ENCODE results near the gene BATF. TPM values are rescaled to one million over a fixed set of nuclear protein-coding genes. Genes with fewer than 3 reads are reported as not detected.

The BATF gene
- total RNA-seq, 1 donor from 2014 or later, result 0.93 TPM

DNA sequence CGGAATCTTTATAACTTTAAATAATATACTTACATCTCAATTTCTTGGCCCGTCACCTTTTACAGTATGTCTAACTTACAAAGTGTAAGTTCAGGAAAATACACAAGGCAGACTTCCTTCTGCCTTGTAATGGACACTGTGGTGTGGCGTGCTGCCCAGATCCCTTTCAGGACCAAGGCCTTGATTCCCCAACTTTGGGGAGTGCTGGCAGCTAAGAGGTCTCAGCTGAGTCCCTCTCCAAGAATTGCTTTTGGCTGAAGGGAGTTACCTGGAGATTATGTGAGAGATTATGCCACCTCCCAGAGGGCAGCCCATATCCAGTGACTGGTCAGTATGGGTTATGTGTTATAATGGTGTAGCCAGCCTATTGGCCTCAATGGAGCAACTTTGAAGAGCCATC, 21.2 kb upstream of the BATF start:
- TF ChIP-seq, protein P1, sequence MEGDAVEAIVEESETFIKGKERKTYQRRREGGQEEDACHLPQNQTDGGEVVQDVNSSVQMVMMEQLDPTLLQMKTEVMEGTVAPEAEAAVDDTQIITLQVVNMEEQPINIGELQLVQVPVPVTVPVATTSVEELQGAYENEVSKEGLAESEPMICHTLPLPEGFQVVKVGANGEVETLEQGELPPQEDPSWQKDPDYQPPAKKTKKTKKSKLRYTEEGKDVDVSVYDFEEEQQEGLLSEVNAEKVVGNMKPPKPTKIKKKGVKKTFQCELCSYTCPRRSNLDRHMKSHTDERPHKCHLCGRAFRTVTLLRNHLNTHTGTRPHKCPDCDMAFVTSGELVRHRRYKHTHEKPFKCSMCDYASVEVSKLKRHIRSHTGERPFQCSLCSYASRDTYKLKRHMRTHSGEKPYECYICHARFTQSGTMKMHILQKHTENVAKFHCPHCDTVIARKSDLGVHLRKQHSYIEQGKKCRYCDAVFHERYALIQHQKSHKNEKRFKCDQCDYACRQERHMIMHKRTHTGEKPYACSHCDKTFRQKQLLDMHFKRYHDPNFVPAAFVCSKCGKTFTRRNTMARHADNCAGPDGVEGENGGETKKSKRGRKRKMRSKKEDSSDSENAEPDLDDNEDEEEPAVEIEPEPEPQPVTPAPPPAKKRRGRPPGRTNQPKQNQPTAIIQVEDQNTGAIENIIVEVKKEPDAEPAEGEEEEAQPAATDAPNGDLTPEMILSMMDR (IDR thresholded peaks at IDR 0.05; ENCODE audit: borderline replicate concordance), result no peak
- DNase-seq, result no peak
- intact Hi-C loops (cut with micrococcal nuclease), result no loop called here

DNA sequence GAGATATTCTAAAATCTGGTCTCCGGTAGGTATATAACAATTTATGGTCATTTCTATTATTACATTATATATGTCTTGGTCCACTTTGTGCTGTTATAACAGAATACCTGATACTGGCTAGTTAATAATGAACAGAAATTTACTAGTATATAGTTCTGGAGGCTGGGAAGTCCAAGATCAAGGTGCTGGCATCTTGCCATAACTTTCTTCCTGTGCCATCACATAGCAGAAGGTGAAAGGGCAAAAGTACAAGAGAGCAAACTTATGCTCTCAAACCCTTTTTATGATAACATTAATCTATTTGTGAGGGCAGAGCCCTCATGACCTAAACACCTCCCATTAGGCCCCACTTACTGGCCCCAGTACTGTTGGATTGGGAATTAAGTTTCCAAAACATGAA, 17.9 kb upstream of the BATF start:
- no peaks in the 10 kb centered on the region for H3K27me3 ChIP-seq (ENCODE audit: low read depth)
- H3K36me3 ChIP-seq, result no peaks in the 10 kb centered on the region
- DNase-seq, result no peak
- TF ChIP-seq, protein P1 (IDR thresholded peaks at IDR 0.05; ENCODE audit: borderline replicate concordance), result no peak
- intact Hi-C loops (cut with micrococcal nuclease), result no loop called here
- peaks cover 17% of the 10 kb centered on the region for H3K9me3 ChIP-seq (replicated peaks)
- no peak overlapping the region for H3K4me3 ChIP-seq
- no peak overlapping the region for H3K27ac ChIP-seq (replicated peaks)
- H3K4me1 ChIP-seq, result no peaks in the 10 kb centered on the region

More for the DNA sequence above, 21.2 kb upstream of the BATF start:
- no peaks in the 10 kb centered on the region for H3K9me3 ChIP-seq (replicated peaks)
- H3K4me3 ChIP-seq, result no peak overlapping the region
- H3K4me1 ChIP-seq, result no peaks in the 10 kb centered on the region
- no peak overlapping the region for H3K27ac ChIP-seq (replicated peaks)
- no peaks in the 10 kb centered on the region for H3K27me3 ChIP-seq (ENCODE audit: low read depth)
- no peaks in the 10 kb centered on the region for H3K36me3 ChIP-seq

DNA sequence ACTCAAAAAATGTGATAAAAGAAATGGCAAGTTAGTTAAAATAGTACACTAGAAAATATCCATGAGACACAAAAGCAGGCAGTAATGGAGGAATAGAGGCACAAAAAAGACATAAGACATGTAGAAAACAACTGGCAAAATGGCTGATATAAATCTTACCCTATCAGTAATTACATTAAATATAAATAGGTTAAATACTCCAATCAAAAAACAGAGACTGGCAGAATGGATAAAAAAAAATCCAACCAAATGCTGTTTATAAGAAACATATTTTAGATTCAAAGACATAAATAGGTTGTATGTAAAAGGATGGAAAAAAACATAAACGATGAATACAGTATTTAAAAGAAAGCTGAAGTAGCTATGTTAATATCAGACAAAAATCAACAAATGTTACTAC, 15.3 kb upstream of the BATF start:
- intact Hi-C loops (cut with micrococcal nuclease), result no loop called here
- Histone ChIP-seq H3K27ac (replicated peaks) (no peak overlapping the region), H3K4me1 (no peaks in the 10 kb centered on the region), H3K27me3 (ENCODE audit: low read depth) (no peaks in the 10 kb centered on the region), H3K36me3 (no peaks in the 10 kb centered on the region), H3K9me3 (replicated peaks) (peaks cover 41% of the 10 kb centered on the region), H3K4me3 (no peak overlapping the region)
- TF ChIP-seq, protein P1 (IDR thresholded peaks at IDR 0.05; ENCODE audit: borderline replicate concordance), result no peak
- DNase-seq, result no peak

DNA sequence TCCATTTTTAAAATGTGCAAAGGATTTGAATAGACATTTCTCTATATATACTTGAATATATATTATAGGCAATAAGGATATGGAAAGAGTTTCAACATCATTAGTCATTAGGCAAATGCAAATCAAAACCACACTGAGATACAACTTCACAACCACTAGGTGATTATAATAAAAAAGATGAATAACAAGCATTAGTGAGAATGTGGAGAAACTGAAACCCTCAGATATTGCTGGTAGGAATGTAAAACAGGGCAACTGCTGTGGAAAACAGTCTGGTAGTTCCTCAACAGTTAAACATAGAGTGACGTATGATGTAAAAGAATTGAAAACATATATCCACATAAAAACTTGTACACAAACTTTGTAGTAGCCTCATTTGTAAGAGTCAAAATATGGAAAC, 11.7 kb upstream of the BATF start:
- DNase-seq, result no peak
- TF ChIP-seq, protein P1 (IDR thresholded peaks at IDR 0.05; ENCODE audit: borderline replicate concordance), result no peak
- Histone ChIP-seq H3K27me3 (ENCODE audit: low read depth) (peaks cover 14% of the 10 kb centered on the region), H3K27ac (replicated peaks) (no peak overlapping the region), H3K4me3 (no peak overlapping the region), H3K4me1 (no peaks in the 10 kb centered on the region), H3K9me3 (replicated peaks) (peaks cover 42% of the 10 kb centered on the region), H3K36me3 (no peaks in the 10 kb centered on the region)
- intact Hi-C loops (cut with micrococcal nuclease), result no loop called here

DNA sequence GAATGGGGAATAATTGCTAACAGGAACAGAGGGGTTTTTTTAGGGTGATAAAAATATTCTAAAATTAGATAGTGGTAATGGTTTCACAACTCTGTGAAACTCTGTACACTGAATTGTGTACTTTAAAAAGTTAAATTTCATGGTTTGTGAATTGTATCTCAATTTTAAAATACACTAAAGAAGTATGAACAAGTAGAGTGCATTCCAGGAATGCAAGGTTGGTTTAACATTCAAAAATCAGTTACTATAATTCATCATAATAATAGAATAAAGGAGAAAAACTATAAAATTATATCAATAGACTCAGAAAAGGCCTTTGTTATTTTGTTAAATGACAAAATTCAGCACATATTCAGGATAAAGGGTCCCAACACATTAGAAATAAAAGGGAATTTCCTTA, 11.1 kb upstream of the BATF start:
- TF ChIP-seq, protein P1 (IDR thresholded peaks at IDR 0.05; ENCODE audit: borderline replicate concordance), result no peak
- Histone ChIP-seq H3K9me3 (replicated peaks) (peaks cover 41% of the 10 kb centered on the region), H3K27ac (replicated peaks) (no peak overlapping the region), H3K36me3 (no peaks in the 10 kb centered on the region), H3K4me3 (no peak overlapping the region), H3K4me1 (no peaks in the 10 kb centered on the region), H3K27me3 (ENCODE audit: low read depth) (peaks cover 15% of the 10 kb centered on the region)
- DNase-seq, result no peak
- intact Hi-C loops (cut with micrococcal nuclease), result no loop called here
